ENCODE data around the gene TCF7L2. TPM values are rescaled to one million over a fixed set of nuclear protein-coding genes. Genes with fewer than 3 reads are reported as not detected.

The TCF7L2 gene
- total RNA-seq, 2 donors from 2014 or later: 3.2 to 6.1 TPM

DNA sequence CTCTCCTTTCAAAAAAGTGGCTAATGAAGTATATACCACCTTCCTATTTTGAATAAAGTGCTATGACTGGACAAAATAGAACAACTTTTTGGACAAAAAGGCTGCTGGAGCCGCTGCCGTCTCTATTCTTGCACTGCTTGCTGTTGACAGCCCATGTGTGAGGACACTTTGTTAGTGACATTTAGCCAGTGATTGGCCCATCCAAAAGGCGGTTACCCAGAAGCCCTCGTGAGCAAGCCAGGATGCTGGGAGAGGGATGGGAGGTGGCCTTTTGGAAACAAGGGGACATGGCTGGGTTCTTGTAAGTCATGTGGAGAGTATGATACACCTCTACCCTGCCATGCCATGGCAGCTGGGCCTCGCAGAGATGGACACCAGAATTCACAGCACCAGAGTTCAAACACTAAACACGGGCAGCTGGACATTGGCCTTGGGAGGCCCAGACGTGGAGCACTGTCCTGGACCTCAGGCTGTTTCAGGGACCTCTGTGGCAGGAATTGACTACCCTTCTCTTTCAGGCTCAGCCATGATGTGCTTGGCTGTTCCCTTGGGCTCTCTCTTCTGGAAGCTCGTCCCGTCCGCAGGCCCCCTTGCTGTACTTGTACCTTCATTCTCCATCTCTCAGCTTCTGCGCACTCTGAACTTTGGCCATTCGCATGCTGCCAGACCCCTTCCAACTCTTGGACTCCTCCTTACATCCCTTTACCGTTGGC is 118.3 kb downstream of the TCF7L2 start:
- H3K9me3 Mint-ChIP-seq: no peaks in the 10 kb centered on the region
- ATAC-seq (replicated peaks in 1 of 2) (no peak), DNase-seq (no peak)
- H3K4me3 Mint-ChIP-seq: no peak overlapping the region
- H3K36me3 Mint-ChIP-seq (ENCODE audit: insufficient read depth in 2 of 2): no peaks in the 10 kb centered on the region
- H3K27ac Mint-ChIP-seq: no peak overlapping the region
- no peaks in the 10 kb centered on the region for H3K4me1 Mint-ChIP-seq (ENCODE audit: low read depth)
- H3K27me3 Mint-ChIP-seq (ENCODE audit: low read depth): no peaks in the 10 kb centered on the region

DNA sequence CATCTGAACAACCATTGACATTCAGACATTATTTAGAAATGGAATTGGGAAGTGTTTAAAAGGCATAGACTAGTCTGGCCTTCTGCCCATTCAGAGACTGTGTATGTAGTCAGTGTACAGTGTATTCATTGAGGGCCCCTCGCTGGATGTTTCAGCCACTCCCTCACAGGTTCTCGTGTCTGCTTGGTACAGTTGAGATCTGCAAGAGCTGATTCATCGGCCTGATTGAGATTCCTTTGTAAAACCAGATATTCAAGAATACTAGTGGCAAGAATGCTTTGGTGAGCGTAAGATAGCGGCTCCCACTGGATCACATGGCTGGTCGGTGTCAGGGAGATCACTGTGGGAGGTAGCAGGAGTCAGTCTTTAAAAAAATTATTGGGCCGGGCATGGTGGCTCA is 119.5 kb downstream of the TCF7L2 start:
- H3K9me3 Mint-ChIP-seq: no peaks in the 10 kb centered on the region
- H3K27me3 Mint-ChIP-seq (ENCODE audit: low read depth): no peaks in the 10 kb centered on the region
- no peak overlapping the region for H3K27ac Mint-ChIP-seq
- H3K4me1 Mint-ChIP-seq (ENCODE audit: low read depth): no peaks in the 10 kb centered on the region
- no peak overlapping the region for H3K4me3 Mint-ChIP-seq
- ATAC-seq (replicated peaks in 1 of 2) (no peak), DNase-seq (no peak)
- H3K36me3 Mint-ChIP-seq (ENCODE audit: insufficient read depth in 2 of 2): no peaks in the 10 kb centered on the region

DNA sequence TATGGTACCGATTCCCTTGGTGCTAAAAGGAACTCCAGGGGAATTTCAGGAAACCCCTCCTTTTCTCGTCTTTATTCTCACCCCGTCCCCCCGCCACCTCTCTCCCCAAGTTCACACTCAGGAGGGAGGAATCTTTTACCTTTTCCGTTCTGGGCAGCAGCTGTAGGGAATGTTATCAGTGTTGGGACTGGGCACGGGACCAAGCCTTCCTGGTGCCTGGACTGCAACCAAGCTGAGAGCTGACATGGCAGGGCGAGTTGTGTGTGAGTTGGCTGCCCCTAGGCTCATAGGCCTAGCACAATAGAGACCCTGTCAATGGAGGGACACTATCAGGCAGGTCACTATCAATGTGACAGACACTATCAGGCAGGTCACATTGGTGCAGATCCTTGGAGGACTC is 121.4 kb downstream of the TCF7L2 start:
- Mint-ChIP-seq H3K4me1 (ENCODE audit: low read depth) (no peaks in the 10 kb centered on the region), H3K4me3 (no peak overlapping the region), H3K36me3 (ENCODE audit: insufficient read depth in 2 of 2) (no peaks in the 10 kb centered on the region), H3K9me3 (no peaks in the 10 kb centered on the region), H3K27me3 (ENCODE audit: low read depth) (no peaks in the 10 kb centered on the region), H3K27ac (no peak overlapping the region)
- ATAC-seq (replicated peaks in 1 of 2): no peak
- no peak for DNase-seq

DNA sequence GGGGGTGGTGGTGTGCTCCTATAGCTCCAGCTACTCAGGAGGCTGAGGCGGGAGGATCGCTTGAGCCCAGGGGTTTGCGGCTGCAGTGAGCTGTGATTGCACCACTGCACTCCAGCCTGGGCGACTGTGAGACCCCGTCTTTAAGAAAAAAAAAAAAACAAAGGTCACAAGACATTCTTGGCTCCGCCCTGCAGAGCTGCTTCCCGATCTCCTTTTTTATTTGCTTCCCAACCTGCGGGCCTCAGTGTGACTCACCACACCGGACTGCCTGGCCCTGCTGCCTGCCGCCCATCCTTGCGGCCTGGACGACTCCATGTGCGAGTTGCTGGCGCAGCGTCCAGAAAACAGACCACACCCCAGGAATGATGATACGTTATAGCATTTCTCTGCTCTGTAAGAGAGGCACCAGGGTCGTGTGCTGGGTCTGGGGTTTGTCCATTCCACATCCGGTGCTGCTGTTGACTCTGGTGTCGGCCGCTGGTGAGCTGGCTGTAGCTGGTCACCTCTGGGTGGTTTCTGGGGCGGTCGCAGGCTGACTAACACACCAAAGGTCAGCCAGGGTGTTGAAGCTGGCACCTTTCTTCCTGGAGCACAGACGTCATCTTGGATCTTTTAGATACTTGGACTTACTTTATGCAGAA is 123.6 kb downstream of the TCF7L2 start:
- ATAC-seq (replicated peaks in 1 of 2): no peak
- no peak for DNase-seq
- Mint-ChIP-seq H3K27ac (no peak overlapping the region), H3K4me1 (ENCODE audit: low read depth) (no peaks in the 10 kb centered on the region), H3K4me3 (no peak overlapping the region), H3K36me3 (ENCODE audit: insufficient read depth in 2 of 2) (no peaks in the 10 kb centered on the region), H3K27me3 (ENCODE audit: low read depth) (no peaks in the 10 kb centered on the region), H3K9me3 (no peaks in the 10 kb centered on the region)

DNA sequence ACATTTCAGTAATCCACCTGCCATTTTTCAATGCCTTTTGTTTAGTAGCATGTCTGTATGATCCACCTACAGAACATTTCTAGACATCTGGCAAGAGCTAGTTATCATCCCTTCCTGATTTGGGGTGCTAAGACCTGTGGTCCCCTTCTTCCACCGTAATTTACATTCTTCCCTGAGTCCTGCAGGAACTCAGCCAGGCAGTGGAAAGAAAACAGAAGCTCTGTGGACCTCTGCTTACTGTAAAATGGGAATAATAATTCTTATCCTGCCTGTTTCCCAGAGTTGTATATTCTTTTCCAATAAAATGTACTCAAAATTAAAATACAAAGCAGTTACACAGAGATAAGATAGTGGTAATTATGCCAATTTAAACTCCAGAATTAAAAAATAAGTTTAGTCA is 126.9 kb downstream of the TCF7L2 start:
- H3K36me3 Mint-ChIP-seq (ENCODE audit: insufficient read depth in 2 of 2): no peaks in the 10 kb centered on the region
- H3K9me3 Mint-ChIP-seq: no peaks in the 10 kb centered on the region
- H3K27me3 Mint-ChIP-seq (ENCODE audit: low read depth): no peaks in the 10 kb centered on the region
- H3K4me1 Mint-ChIP-seq (ENCODE audit: low read depth): no peaks in the 10 kb centered on the region
- H3K4me3 Mint-ChIP-seq: no peak overlapping the region
- DNase-seq (no peak), ATAC-seq (replicated peaks in 1 of 2) (no peak)
- no peak overlapping the region for H3K27ac Mint-ChIP-seq

DNA sequence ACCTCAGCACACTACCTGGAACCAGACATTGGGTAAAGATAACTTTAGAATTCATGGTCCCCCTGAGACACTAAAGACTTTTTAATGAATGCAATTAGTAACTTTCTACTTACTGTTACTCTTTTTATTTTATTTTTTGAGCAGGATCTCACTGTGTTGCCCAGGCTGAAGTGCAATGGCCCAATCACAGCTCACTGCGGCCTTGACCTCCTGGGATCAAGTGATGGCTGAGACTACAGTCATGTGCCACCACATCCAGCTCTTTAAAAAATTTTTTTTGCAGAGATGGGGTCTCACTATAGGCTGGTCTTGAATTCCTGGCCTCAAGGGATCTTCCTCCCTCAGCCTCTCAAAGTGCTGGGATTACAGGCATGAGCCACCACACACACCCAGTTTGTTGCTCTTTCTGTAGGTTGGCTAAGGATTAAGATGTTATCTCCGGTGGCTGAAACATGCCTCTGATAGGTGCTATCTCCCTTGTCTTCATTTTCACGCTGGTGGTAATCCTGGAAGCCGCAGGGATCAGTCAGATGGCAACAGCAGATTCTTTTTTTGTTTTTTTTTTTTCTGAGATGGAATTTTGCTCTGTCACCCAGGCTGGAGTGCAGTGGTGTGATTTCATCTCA is 128.3 kb downstream of the TCF7L2 start:
- no peak for DNase-seq
- Mint-ChIP-seq H3K36me3 (ENCODE audit: insufficient read depth in 2 of 2) (no peaks in the 10 kb centered on the region), H3K27ac (no peak overlapping the region)

DNA sequence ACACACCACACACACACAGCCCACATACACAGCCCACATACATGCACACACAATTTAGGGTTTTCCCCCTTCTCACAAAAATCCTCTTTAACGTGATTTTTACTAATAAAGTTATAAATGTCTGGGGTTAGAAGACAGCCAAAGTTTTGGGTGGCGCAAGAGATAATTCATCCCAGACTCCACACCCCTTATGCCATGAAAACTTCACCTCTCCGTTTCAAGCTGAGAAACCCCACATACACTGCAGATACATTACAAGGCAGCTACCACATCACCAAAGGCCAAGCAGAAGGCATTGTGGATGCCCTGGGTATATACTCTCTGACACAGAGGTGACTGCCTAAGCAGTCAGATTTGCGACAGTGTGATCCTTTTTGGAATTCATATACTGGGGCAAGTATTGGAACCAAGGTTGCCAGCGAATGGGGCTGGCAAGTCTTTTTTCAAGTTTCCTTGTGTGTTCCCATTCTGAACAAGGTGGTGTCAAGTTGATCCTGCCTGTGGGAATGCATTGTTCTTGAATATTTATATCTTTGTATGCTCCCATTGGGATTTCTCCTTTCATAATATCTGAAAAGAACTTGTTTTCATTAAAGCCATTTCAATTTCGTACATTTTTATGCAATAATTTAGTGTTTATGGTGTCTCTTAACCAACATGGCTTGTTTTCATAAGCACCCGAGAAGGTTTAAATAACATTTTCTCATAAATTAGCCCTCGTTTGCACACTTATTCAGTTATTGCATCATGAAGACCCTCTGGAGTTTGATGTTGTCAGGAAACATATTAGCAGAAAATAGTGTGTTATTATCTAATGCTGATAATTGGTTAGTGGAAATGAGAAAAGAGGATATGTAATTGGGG is 130.2 kb downstream of the TCF7L2 start:
- H3K9me3 Mint-ChIP-seq: no peaks in the 10 kb centered on the region
- no peaks in the 10 kb centered on the region for H3K4me1 Mint-ChIP-seq (ENCODE audit: low read depth)
- no peak overlapping the region for H3K27ac Mint-ChIP-seq
- no peak overlapping the region for H3K4me3 Mint-ChIP-seq
- no peaks in the 10 kb centered on the region for H3K27me3 Mint-ChIP-seq (ENCODE audit: low read depth)
- DNase-seq (no peak), ATAC-seq (replicated peaks in 1 of 2) (no peak)
- no peaks in the 10 kb centered on the region for H3K36me3 Mint-ChIP-seq (ENCODE audit: insufficient read depth in 2 of 2)

More for the DNA sequence above, 128.3 kb downstream of the TCF7L2 start:
- no peak overlapping the region for H3K4me3 Mint-ChIP-seq
- no peaks in the 10 kb centered on the region for H3K9me3 Mint-ChIP-seq
- no peak for ATAC-seq (replicated peaks in 1 of 2)
- no peaks in the 10 kb centered on the region for H3K4me1 Mint-ChIP-seq (ENCODE audit: low read depth)
- no peaks in the 10 kb centered on the region for H3K27me3 Mint-ChIP-seq (ENCODE audit: low read depth)

DNA sequence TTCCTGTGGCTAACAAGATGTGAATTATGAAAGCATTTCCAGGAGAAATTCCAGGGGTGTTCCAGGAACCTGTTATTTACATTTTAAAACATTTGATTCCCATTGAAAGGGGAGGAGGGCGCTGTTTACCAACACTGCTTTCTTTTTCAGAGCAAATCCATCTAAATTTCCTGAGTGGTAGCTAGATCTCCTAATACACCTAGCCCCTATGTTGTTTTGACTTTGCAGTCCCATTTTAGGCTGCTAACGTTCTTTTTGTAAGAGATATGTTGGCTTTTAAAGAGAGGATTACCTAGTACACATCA is 130.8 kb downstream of the TCF7L2 start:
- H3K9me3 Mint-ChIP-seq: no peaks in the 10 kb centered on the region
- H3K4me1 Mint-ChIP-seq (ENCODE audit: low read depth): no peaks in the 10 kb centered on the region
- DNase-seq: no peak
- no peak overlapping the region for H3K4me3 Mint-ChIP-seq
- ATAC-seq (replicated peaks in 1 of 2): no peak
- no peaks in the 10 kb centered on the region for H3K27me3 Mint-ChIP-seq (ENCODE audit: low read depth)
- no peak overlapping the region for H3K27ac Mint-ChIP-seq
- no peaks in the 10 kb centered on the region for H3K36me3 Mint-ChIP-seq (ENCODE audit: insufficient read depth in 2 of 2)

DNA sequence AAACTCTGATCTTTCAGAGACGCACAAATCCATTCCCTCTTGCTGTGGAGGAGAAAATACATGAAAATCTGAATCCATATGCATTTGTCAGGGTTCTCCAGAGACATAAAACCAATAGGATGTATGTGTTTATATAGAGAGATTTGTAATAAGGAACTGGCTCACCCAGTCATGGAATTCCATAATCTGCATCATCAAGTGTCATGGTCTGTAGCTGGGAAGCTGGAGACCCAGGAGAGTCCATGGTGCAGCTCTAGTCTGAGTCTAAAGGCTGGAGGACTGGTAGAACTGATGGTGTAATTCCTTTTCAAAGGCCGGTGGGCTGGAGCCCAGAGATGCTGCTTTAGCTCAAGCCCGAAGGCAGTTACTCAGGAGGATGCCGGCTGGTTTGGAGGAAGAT is 134.0 kb downstream of the TCF7L2 start:
- H3K27me3 Mint-ChIP-seq (ENCODE audit: low read depth): no peaks in the 10 kb centered on the region
- H3K9me3 Mint-ChIP-seq: peaks cover 0 to 2% of the 10 kb centered on the region in 2 donors
- no peaks in the 10 kb centered on the region for H3K36me3 Mint-ChIP-seq (ENCODE audit: insufficient read depth in 2 of 2)
- ATAC-seq (replicated peaks in 1 of 2): no peak
- H3K4me1 Mint-ChIP-seq (ENCODE audit: low read depth): no peaks in the 10 kb centered on the region
- no peak overlapping the region for H3K4me3 Mint-ChIP-seq
- no peak for DNase-seq
- H3K27ac Mint-ChIP-seq: no peak overlapping the region

DNA sequence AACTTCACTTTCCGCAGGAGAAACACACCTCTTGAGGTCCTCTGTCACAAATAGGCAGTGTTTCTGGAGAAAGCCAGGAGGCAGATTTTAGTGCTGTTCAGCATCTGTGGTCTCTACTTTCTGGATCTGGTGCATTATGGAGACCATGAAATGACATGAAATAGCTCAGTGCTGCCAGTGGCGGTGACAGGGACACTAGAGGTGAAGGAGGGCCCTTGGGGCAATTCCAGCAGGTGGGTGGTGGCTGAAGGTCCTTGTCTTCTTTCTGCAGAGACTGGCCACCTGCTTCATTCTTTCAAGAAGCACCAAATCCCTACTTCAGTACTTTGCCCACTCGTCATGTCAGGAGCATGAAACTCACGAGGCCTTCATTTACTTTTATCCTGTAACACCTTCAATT is 135.7 kb downstream of the TCF7L2 start:
- no peaks in the 10 kb centered on the region for H3K27me3 Mint-ChIP-seq (ENCODE audit: low read depth)
- no peaks in the 10 kb centered on the region for H3K36me3 Mint-ChIP-seq (ENCODE audit: insufficient read depth in 2 of 2)
- no peak overlapping the region for H3K27ac Mint-ChIP-seq
- H3K4me3 Mint-ChIP-seq: no peak overlapping the region
- peaks cover 0 to 2% of the 10 kb centered on the region in 2 donors for H3K9me3 Mint-ChIP-seq
- ATAC-seq (replicated peaks in 1 of 2): no peak
- no peak for DNase-seq
- no peaks in the 10 kb centered on the region for H3K4me1 Mint-ChIP-seq (ENCODE audit: low read depth)

DNA sequence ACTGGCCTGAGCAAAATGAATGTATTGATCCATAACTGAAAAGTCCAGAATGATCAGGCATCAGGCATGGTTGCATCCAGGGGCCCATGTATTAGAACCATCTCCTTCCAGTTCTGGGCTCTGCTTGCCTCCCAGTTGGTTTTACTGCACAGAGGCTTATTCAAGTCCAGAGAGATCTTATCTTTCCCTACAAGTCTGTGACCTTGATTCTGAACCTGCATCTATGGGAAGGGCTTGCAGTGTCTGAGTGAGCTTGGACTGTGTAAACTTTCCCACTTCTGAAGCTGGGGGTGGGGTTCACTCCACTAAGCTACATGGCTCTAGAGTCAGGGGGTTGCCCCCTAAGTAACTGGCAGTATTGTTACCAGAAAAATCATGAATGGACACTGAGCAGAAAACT is 136.2 kb downstream of the TCF7L2 start:
- Mint-ChIP-seq H3K36me3 (ENCODE audit: insufficient read depth in 2 of 2) (no peaks in the 10 kb centered on the region), H3K9me3 (peaks cover 0 to 2% of the 10 kb centered on the region in 2 donors), H3K27me3 (ENCODE audit: low read depth) (no peaks in the 10 kb centered on the region), H3K27ac (no peak overlapping the region), H3K4me1 (ENCODE audit: low read depth) (no peaks in the 10 kb centered on the region), H3K4me3 (no peak overlapping the region)
- ATAC-seq (replicated peaks in 1 of 2) (no peak), DNase-seq (no peak)

DNA sequence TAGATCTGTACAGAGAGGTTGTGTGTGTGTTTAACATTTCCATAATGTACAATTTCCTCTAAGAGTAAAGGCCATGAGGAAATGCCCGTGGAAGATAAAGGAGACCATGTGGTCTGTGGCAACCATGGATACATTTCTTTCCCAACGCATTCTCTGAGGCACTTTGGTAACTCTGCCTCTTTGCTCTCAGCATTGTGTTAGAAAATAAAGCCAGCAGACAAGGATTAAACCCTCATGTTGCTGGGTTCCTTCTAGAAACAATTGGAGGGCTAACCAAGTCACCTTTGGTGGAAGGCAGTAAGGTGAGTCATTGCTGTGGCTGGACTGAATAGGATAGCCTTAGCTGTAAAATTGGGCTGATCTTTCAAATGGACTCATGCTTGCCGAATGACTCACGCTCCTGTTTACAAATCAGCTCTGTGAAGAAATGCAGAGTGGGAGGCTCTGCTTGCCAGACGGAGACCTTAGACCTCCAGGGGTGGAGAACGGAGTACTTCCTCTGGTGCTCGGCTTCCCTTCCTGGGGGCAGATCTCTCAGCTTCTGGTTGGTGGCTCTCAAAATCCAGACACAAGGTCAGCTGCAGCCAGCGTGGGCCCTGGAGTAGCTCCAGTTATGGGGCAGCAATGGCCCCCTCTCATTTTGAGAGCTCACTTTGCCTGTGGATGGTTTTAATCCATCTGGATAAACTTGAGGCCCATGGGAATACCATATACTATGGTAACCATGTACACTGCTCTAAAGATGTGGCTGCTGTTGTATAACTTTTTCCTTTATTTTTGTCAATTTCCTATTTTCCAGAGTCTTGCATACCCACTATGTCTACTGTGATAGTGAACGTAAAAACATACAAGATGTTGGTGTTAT is 137.3 kb downstream of the TCF7L2 start:
- Mint-ChIP-seq H3K4me1 (ENCODE audit: low read depth) (no peaks in the 10 kb centered on the region), H3K36me3 (ENCODE audit: insufficient read depth in 2 of 2) (no peaks in the 10 kb centered on the region), H3K9me3 (peaks cover 0 to 2% of the 10 kb centered on the region in 2 donors), H3K4me3 (no peak overlapping the region), H3K27ac (no peak overlapping the region), H3K27me3 (ENCODE audit: low read depth) (no peaks in the 10 kb centered on the region)
- ATAC-seq (replicated peaks in 1 of 2): no peak
- no peak for DNase-seq
